Heart right ventricle (tissue), 16 donors: ENCODE measurements around the gene CASKIN2. TPM values are rescaled to one million over a fixed set of nuclear protein-coding genes. Genes with fewer than 3 reads are reported as not detected.

Experiments used
- ATAC-seq, 8 donors: fragments of 200-7000 bp; cut with Tn5 transposase; one replicate each; pipeline ENCODE4 v1.9.1; 2020; ENCODE audit warnings: mild to moderate bottlenecking in 8 of 8, moderate library complexity in 8 of 8, moderate number of reproducible peaks in 1 of 8
- DNase-seq, 2 donors: peaks; one replicate each; pipeline ENCODE4 v3.0.0-alpha.2; 2020
- H3K27ac ChIP-seq, 10 donors: fragments of 200-600 bp; sonication (generic) in 2 of 10; one replicate each; pipeline versions ENCODE4 v1.5.0 to v1.8.0; 2020 to 2022; ENCODE audit warnings: mild to moderate bottlenecking in 3 of 10
- H3K27me3 ChIP-seq, 7 donors: fragments of 200-600 bp; one replicate each; pipeline ENCODE4 v1.8.0; 2021 to 2022; ENCODE audit warnings: mild to moderate bottlenecking in 2 of 7
- H3K36me3 ChIP-seq, 9 donors: fragments of 200-600 bp; sonication (generic) in 1 of 9; one replicate each; pipeline versions ENCODE4 v1.5.0 to v1.8.0; 2020 to 2022; ENCODE audit warnings: mild to moderate bottlenecking in 2 of 9
- H3K4me1 ChIP-seq, 9 donors: fragments of 200-600 bp; sonication (generic) in 1 of 9; one replicate each; pipeline versions ENCODE4 v1.5.0 to v1.8.0; 2020 to 2022; ENCODE audit warnings: mild to moderate bottlenecking in 4 of 9
- H3K4me3 ChIP-seq, 10 donors: fragments of 200-600 bp; sonication (generic) in 2 of 10; one replicate each; pipeline versions ENCODE4 v1.5.0 to v1.8.0; 2020 to 2022; ENCODE audit warnings: mild to moderate bottlenecking in 7 of 10, moderate library complexity in 2 of 10
- H3K9me3 ChIP-seq, 11 donors: fragments of 200-600 bp in 10 of 11; sonication (generic) in 2 of 11; one replicate each; pipeline versions ENCODE4 v1.5.0 to v1.8.0; 2013 to 2022; ENCODE audit warnings: mild to moderate bottlenecking in 2 of 11, control low read depth in 1 of 11, moderate library complexity in 1 of 11
- WGBS, 2 donors: extraction: QIAGEN DNeasy Blood & Tissue Kit; methylation state at CpG; one replicate each; pipeline ENCODE4 v1.1.7; 2013; ENCODE audit warnings: inconsistent platforms in 1 of 2; 5-methylcytosine and 5-hydroxymethylcytosine counted together
- intact Hi-C, 10 donors: fragments of 100-400 bp; cut with DNase I; formaldehyde crosslinking; loops; one replicate each; pipeline versions ENCODE4 v1.11.1 to v1.14.2; 2022
- polyA plus RNA-seq, 2 donors: library from polyadenylated mRNA; stranded (reverse); fragments of 200-250 nt; gene quantifications; one replicate each; pipeline ENCODE4 v1.2.3, GENCODE V29; 2013
- total RNA-seq, 10 donors: library from RNA; stranded (reverse); fragmentation: NEBNext Ultra II Directional in 3 of 10; extraction: Animal tissue kit (Norgen Biotek cat#: 25700) in 3 of 10; gene quantifications; one replicate each; pipeline versions ENCODE4 v1.2.1 to v1.2.4, GENCODE V29; 2021 to 2023
- TF ChIP-seq, protein P1 (sequence below), 9 donors: fragments of 200-600 bp; sonication (generic) in 2 of 9; IDR thresholded peaks; one replicate each; pipeline versions ENCODE4 v1.5.0 to v1.8.0; 2021 to 2022; ENCODE audit warnings: antibody characterized with exemption in 9 of 9, mild to moderate bottlenecking in 5 of 9, moderate library complexity in 1 of 9
- donor health status: Arrhythmogenic right ventricular cardiomyopathy.
- donor health status: ischemic (EF 13 %, LVEDD 7.1; RV severe dilation, severe dysfunction).
- donor health status: healthy with polysubstance abuse.
- donor health status: DM: no; HTN: yes; CAD: no.
- donor health status: DM: no; HTN: no; CAD: no.
- donor health status: ischemic (EF 25% LVEDD 6.9; RV normal size, moderate dysfunction).
- donor health status: ischemic (EF 25% LVEDD 5.7; RV mildly dilated, moderate dysfunction).
- donor health status: healthy.
- donor health status: DM: yes; HTN: yes; CAD: no.
- donor health status: Ischemic cardiomyopathy.
- donor health status: ischemic (EF 35%, LVEDD 5.7; RV mildly dilated, moderate dysfunction).
- donor health status: nonischemic (EF 11% LVEDD 7.7; RV severe dilation, severe dysfunction).
- donor health status: DM: yes; HTN: yes; CAD: no.
- donor health status: PGD.
- donor health status: ischemic (EF 29% LVEDD 5.4; RV normal size, mild dysfunction).
- donor health status: nonischemic (EF 23%, LVEDD 6.1; RV moderate dilation, normal function).

CASKIN2 gene
- total and polyA plus RNA-seq, 12 donors, result 17.6 to 59.2 (median 36.5) TPM

DNA sequence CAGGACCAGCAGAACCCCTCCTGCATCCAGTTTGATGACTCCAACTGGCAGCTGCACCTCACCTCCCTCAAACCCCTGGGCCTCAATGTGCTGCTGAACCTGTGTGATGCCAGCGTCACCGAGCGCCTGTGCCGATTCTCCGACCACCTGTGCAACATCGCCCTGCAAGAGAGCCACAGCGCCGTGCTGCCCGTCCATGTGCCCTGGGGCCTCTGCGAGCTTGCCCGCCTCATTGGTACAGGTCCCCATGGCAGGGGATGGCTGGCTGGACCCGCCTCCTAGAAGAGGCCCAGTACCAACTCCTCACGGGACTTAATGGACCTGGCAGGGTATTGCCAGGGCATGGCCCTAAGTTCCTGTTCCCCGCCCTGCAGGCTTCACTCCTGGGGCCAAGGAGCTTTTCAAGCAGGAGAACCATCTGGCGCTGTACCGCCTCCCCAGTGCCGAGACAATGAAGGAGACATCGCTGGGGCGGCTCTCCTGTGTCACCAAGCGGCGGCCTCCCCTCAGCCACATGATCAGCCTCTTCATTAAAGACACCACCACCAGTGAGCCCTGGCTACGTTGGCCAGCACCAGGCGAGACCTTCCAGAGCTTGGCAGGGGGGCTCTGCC, 22.7 kb downstream of the CASKIN2 start:
- no peak for ATAC-seq
- TF ChIP-seq, protein P1, sequence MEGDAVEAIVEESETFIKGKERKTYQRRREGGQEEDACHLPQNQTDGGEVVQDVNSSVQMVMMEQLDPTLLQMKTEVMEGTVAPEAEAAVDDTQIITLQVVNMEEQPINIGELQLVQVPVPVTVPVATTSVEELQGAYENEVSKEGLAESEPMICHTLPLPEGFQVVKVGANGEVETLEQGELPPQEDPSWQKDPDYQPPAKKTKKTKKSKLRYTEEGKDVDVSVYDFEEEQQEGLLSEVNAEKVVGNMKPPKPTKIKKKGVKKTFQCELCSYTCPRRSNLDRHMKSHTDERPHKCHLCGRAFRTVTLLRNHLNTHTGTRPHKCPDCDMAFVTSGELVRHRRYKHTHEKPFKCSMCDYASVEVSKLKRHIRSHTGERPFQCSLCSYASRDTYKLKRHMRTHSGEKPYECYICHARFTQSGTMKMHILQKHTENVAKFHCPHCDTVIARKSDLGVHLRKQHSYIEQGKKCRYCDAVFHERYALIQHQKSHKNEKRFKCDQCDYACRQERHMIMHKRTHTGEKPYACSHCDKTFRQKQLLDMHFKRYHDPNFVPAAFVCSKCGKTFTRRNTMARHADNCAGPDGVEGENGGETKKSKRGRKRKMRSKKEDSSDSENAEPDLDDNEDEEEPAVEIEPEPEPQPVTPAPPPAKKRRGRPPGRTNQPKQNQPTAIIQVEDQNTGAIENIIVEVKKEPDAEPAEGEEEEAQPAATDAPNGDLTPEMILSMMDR (IDR thresholded peaks at IDR 0.05), result no peak
- intact Hi-C loops, result no loop called here

DNA sequence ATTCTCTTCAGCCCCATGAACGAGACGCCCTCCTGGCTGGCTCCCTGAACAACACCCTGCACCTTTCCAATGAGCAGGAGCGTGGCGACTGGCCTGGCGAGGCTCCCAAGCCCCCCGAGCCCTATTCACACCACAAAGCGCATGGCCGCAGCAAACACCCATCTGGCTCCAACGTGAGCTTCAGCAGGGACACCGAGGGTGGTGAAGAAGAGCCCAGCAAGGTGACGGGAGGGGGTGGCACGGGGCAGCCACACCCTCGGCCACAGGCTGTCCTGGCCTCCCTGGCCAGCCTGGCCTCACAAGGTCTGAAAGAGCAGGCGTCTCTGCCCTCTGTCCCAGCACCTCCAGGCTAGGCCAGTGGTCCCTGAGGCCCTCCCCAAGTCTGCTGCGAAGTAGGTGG, 23.7 kb downstream of the CASKIN2 start:
- TF ChIP-seq, protein P1 (IDR thresholded peaks at IDR 0.05), result no peak
- H3K27me3 ChIP-seq, result no peaks in the 10 kb centered on the region
- no peak for ATAC-seq
- peak overlapping the region in 2 of 10 donors; percentile 69 to 80 for H3K27ac ChIP-seq
- peaks cover 18 to 46% (median 40%) of the 10 kb centered on the region in 9 donors for H3K4me1 ChIP-seq
- H3K4me3 ChIP-seq, result no peak overlapping the region
- WGBS, 2 donors, result 94% methylated on average over 15 of the region's 15 CpGs
- DNase-seq, result no peak
- no peaks in the 10 kb centered on the region for H3K9me3 ChIP-seq
- peaks cover 0 to 75% (median 37%) of the 10 kb centered on the region in 9 donors for H3K36me3 ChIP-seq
- intact Hi-C loops, result no loop called here

More for the DNA sequence above, 22.7 kb downstream of the CASKIN2 start:
- Histone ChIP-seq H3K27me3 (no peaks in the 10 kb centered on the region), H3K4me1 (peaks cover 11 to 38% (median 30%) of the 10 kb centered on the region in 9 donors), H3K4me3 (no peak overlapping the region), H3K9me3 (no peaks in the 10 kb centered on the region), H3K27ac (no peak overlapping the region), H3K36me3 (peaks cover 0 to 85% (median 37%) of the 10 kb centered on the region in 9 donors)
- peak in 1 of 2 donors; percentile 13 for DNase-seq
- 90% methylated on average over 23 of the region's 23 CpGs for WGBS, 2 donors

DNA sequence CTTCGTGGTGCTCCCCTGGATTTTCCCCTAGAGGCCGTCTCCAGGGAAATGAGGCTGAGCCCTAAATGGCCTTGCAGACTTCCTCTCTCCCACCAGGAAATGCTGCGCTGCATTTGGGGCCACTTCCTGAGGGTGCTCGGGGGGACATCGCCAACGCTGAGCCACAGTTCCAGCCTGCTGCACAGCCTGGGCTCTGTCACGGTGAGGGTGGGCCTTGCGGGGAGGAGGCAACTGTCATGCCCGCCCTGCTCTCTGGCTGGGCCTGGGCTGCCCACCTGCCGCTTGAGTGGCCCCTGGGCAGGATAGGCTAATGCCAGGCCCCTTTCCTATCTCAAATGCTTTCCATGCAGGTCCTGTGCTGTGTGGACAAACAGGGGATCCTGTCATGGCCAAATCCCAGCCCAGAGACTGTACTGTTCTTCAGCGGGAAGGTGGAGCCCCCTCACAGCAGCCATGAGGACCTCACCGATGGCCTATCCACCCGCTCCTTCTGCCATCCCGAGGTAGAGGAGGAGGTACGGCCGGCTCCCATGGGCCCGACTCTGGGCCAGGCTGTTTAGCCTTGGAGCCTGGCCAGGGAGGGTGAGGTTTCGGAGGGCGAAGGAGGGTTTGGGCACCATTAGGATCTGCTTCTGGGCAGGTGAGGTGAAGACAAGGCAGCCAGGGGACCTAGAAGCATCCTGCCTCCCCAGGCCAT, 24.2 kb downstream of the CASKIN2 start:
- H3K4me1 ChIP-seq, result peaks cover 18 to 52% (median 45%) of the 10 kb centered on the region in 9 donors
- H3K36me3 ChIP-seq, result peaks cover 0 to 74% (median 34%) of the 10 kb centered on the region in 9 donors
- TF ChIP-seq, protein P1 (IDR thresholded peaks at IDR 0.05), result no peak
- H3K9me3 ChIP-seq, result no peaks in the 10 kb centered on the region
- DNase-seq, result no peak
- H3K27ac ChIP-seq, result peak overlapping the region in 8 of 10 donors; percentile 47 to 82 (median 67)
- H3K4me3 ChIP-seq, result no peak overlapping the region
- ATAC-seq, result peak in 4 of 8 donors; percentile 4 to 27 (median 9)
- intact Hi-C loops, result no loop called here
- 82 to 83% methylated on average over 19 of the region's 19 CpGs for WGBS, 2 donors
- no peaks in the 10 kb centered on the region for H3K27me3 ChIP-seq

DNA sequence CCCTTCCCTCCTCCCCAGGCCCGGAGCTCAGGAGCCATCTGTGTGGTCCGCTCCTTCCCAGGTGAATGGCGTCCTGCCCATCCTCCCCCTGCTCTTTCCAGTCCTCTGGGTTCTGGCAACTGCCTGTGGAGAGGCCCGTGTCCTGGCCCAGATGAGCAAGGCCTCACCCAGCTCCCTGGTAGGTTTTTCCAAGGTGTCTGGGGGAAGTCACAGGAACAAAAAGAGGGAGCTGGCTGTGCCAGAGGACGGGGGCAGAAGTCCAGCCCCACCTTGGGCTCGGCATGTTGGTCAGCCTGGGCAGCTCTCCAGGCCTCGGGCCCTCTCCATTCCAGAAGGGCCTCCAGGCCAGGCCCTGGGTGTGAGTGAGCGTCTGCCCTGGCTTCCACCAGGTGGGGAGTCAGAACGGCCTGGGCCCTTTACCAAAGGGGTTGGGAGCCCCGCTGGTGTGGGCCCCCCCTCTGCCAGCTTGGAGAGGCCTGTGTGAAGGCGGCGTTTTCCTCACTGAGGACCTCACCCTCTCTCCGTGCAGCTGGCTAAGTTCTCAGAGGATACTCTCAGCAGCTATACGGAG, 25.1 kb downstream of the CASKIN2 start:
- TF ChIP-seq, protein P1 (IDR thresholded peaks at IDR 0.05), result no peak
- no peaks in the 10 kb centered on the region for H3K9me3 ChIP-seq
- peak overlapping the region; percentile 47 to 82 (median 63) for H3K27ac ChIP-seq
- H3K4me3 ChIP-seq, result no peak overlapping the region
- H3K27me3 ChIP-seq, result no peaks in the 10 kb centered on the region
- ATAC-seq (peak in 4 of 8 donors; percentile 1 to 12 (median 6)), DNase-seq (peak in 1 of 2 donors; percentile 19)
- H3K36me3 ChIP-seq, result peaks cover 0 to 67% (median 26%) of the 10 kb centered on the region in 9 donors
- 64 to 71% methylated on average over 14 of the region's 14 CpGs for WGBS, 2 donors
- H3K4me1 ChIP-seq, result peaks cover 18 to 61% (median 51%) of the 10 kb centered on the region in 9 donors
- intact Hi-C loops, result no loop called here
